Mesothelial cell of epicardium (in vitro differentiated cells): ENCODE results near the gene PCDHGA7. TPM values are rescaled to one million over a fixed set of nuclear protein-coding genes. Genes with fewer than 3 reads are reported as not detected.

Experiments used
- DNase-seq, 2 experiments: peaks; one replicate each; pipeline ENCODE4 v3.0.0; 2021; ENCODE audit warnings: low spot score in 2 of 2; ENCODE audit not compliant: unreplicated experiment in 2 of 2
- H3K27ac Mint-ChIP-seq: 2 replicates; pipeline ENCODE4 v1.8.0; 2021; ENCODE audit warnings: mixed read lengths
- H3K27me3 Mint-ChIP-seq: 2 replicates; pipeline ENCODE4 v1.8.0; 2021; ENCODE audit warnings: low read depth, mixed read lengths
- H3K36me3 Mint-ChIP-seq: 2 replicates; pipeline ENCODE4 v1.8.0; 2021; ENCODE audit warnings: mixed read lengths
- H3K4me1 Mint-ChIP-seq: 2 replicates; pipeline ENCODE4 v1.8.0; 2021; ENCODE audit warnings: mixed read lengths
- H3K4me3 Mint-ChIP-seq: 2 replicates; pipeline ENCODE4 v1.8.0; 2021; ENCODE audit warnings: mild to moderate bottlenecking, moderate library complexity, mixed read lengths
- H3K9me3 Mint-ChIP-seq: 2 replicates; pipeline ENCODE4 v1.8.0; 2021; ENCODE audit warnings: mixed read lengths
- total RNA-seq: library from RNA; stranded (reverse); gene quantifications from 3 replicates; pipeline ENCODE4 v1.2.1, GENCODE V29; 2021
- TF ChIP-seq, protein P1 (sequence below): fragments of 200-600 bp; sonication (generic); IDR thresholded peaks from one replicate; pipeline ENCODE4 v1.5.0; 2021; ENCODE audit warnings: antibody characterized with exemption; ENCODE audit not compliant: unreplicated experiment

Gene PCDHGA7
- total RNA-seq, 1 donor from 2014 or later, result 0.38 TPM

DNA sequence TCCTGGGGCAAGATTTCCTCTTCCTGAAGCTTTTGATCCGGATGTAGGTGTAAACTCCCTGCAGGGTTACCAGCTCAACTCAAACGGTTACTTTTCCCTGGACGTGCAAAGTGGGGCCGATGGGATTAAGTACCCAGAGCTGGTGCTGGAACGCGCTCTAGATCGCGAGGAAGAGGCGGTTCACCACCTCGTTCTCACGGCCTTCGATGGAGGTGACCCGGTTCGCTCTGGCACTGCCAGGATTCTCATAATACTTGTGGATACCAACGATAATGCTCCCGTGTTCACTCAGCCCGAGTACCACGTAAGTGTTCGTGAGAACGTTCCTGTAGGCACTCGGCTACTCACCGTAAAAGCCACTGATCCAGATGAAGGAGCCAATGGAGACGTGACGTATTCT, 26.9 kb upstream of the PCDHGA7 start:
- Mint-ChIP-seq H3K9me3 (peaks cover 60% of the 10 kb centered on the region), H3K27me3 (no peaks in the 10 kb centered on the region), H3K4me3 (no peak overlapping the region), H3K36me3 (peaks cover 9% of the 10 kb centered on the region), H3K4me1 (no peaks in the 10 kb centered on the region), H3K27ac (no peak overlapping the region)
- no peak for DNase-seq
- TF ChIP-seq, protein P1, sequence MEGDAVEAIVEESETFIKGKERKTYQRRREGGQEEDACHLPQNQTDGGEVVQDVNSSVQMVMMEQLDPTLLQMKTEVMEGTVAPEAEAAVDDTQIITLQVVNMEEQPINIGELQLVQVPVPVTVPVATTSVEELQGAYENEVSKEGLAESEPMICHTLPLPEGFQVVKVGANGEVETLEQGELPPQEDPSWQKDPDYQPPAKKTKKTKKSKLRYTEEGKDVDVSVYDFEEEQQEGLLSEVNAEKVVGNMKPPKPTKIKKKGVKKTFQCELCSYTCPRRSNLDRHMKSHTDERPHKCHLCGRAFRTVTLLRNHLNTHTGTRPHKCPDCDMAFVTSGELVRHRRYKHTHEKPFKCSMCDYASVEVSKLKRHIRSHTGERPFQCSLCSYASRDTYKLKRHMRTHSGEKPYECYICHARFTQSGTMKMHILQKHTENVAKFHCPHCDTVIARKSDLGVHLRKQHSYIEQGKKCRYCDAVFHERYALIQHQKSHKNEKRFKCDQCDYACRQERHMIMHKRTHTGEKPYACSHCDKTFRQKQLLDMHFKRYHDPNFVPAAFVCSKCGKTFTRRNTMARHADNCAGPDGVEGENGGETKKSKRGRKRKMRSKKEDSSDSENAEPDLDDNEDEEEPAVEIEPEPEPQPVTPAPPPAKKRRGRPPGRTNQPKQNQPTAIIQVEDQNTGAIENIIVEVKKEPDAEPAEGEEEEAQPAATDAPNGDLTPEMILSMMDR, result no peak

DNA sequence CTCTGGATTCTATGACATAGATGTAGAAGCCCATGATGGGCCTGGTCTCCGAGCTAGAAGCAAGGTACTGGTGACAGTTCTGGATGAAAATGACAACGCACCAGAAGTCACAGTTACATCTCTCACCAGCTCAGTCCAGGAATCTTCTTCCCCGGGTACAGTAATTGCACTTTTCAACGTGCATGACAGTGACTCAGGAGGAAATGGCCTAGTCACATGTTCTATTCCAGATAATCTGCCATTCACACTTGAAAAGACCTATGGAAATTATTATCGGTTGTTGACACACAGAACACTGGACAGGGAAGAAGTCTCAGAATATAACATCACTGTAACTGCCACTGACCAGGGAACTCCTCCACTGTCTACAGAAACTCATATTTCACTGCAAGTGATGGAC, 26.4 kb upstream of the PCDHGA7 start:
- Mint-ChIP-seq H3K4me3 (no peak overlapping the region), H3K4me1 (no peaks in the 10 kb centered on the region), H3K27ac (no peak overlapping the region), H3K27me3 (no peaks in the 10 kb centered on the region), H3K36me3 (peaks cover 14% of the 10 kb centered on the region), H3K9me3 (peaks cover 61% of the 10 kb centered on the region)
- no peak for DNase-seq
- TF ChIP-seq, protein P1, result no peak

DNA sequence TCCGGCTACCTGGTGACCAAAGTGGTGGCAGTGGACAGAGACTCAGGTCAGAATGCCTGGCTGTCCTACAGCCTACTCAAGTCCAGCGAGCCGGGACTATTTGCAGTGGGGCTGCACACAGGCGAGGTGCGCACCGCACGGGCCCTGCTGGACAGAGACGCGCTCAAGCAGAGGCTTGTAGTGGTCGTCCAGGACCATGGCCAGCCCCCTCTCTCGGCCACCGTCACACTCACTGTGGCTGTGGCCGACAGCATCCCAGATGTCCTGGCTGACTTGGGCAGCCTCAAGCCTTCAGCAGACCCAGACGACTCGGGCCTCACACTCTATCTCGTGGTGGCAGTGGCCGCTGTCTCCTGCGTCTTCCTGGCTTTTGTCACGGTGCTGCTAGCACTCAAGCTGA, 25.6 kb upstream of the PCDHGA7 start:
- Mint-ChIP-seq H3K4me3 (no peak overlapping the region), H3K9me3 (peaks cover 65% of the 10 kb centered on the region)

DNA sequence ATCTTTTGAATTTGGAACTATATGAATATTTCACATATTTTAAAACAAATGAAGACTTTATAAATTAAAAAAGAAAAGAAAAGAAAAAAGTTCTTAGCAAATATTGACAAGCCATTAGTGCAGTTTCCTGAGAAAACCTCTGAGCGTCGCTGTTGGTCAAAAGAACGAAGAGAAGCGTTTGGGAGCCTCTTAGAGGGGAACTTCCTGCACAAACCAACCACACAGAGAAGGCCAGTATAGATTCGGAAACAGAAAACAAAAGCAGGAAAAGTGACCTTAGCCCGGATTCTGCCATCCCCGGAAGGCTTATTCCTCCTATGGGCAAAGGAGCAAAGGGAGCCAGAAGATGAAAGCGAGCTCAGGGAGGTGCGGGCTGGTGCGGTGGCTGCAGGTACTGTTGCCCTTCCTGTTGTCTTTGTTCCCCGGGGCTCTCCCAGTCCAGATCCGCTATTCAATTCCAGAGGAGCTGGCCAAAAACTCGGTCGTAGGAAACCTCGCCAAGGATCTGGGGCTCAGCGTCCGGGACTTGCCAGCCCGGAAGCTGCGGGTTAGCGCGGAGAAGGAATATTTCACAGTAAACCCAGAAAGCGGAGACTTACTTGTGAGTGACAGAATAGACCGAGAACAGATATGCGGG, 22.6 kb upstream of the PCDHGA7 start, which contains the start of gene PCDHGB2:
Gene PCDHGB2, plus strand, starts transcription at position 205 of the 637 bp plus-strand sequence. Its CDS starts 142 bp downstream, at position 347.
- Mint-ChIP-seq H3K4me1 (no peaks in the 10 kb centered on the region), H3K27ac (no peak within 1 kb of the TSS), H3K36me3 (peaks cover 17% of the 10 kb centered on the region), H3K9me3 (peaks cover 60% of the 10 kb centered on the region), H3K27me3 (no peaks in the 10 kb centered on the region), H3K4me3 (no peak within 1 kb of the TSS)
- TF ChIP-seq, protein P1, result no peak
- DNase-seq, result no peak

More for the DNA sequence above, 25.6 kb upstream of the PCDHGA7 start:
- no peaks in the 10 kb centered on the region for H3K4me1 Mint-ChIP-seq
- no peaks in the 10 kb centered on the region for H3K27me3 Mint-ChIP-seq
- no peak overlapping the region for H3K27ac Mint-ChIP-seq
- TF ChIP-seq, protein P1, result no peak
- no peak for DNase-seq
- H3K36me3 Mint-ChIP-seq, result peaks cover 16% of the 10 kb centered on the region

DNA sequence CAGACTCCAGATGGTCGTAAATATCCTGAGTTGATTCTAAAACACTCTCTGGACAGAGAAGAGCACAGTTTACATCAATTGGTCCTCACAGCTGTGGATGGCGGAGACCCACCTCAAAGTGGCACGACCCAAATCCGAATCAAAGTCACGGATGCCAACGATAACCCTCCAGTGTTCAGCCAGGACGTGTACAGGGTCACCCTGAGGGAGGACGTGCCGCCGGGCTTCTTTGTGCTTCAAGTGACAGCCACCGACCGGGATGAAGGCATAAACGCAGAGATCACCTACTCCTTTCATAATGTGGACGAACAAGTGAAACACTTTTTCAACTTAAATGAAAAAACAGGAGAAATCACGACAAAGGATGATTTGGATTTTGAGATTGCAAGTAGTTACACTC, 21.9 kb upstream of the PCDHGA7 start:
- TF ChIP-seq, protein P1, result no peak
- DNase-seq, result no peak
- peaks cover 17% of the 10 kb centered on the region for H3K36me3 Mint-ChIP-seq
- peaks cover 63% of the 10 kb centered on the region for H3K9me3 Mint-ChIP-seq
- no peak overlapping the region for H3K4me3 Mint-ChIP-seq
- no peaks in the 10 kb centered on the region for H3K4me1 Mint-ChIP-seq
- no peak overlapping the region for H3K27ac Mint-ChIP-seq
- H3K27me3 Mint-ChIP-seq, result no peaks in the 10 kb centered on the region
